Mammary microvascular endothelial cell (primary cell): Measurements from ENCODE around the gene LRRC8A. TPM values are rescaled to one million over a fixed set of nuclear protein-coding genes. Genes with fewer than 3 reads are reported as not detected.

Experiments
- total RNA-seq: library from RNA; depleted of rRNA; stranded (reverse); fragments of >200 nt; gene quantifications from 2 replicates; pipeline ENCODE4 v1.2.3, GENCODE V29; 2015

Gene LRRC8A
- 135 and 140 TPM in 2 replicates for total RNA-seq

GRCh38 chr9:128881884-128882676 lies at the start of gene LRRC8A, which contains the start of gene KYAT1:
LRRC8A (plus strand) TSS chr9:128882133; CDS start chr9:128907165, 25,032 bp downstream.
KYAT1 (minus strand) TSS chr9:128881950; CDS start chr9:128845405, 36,545 bp downstream.

DNA sequence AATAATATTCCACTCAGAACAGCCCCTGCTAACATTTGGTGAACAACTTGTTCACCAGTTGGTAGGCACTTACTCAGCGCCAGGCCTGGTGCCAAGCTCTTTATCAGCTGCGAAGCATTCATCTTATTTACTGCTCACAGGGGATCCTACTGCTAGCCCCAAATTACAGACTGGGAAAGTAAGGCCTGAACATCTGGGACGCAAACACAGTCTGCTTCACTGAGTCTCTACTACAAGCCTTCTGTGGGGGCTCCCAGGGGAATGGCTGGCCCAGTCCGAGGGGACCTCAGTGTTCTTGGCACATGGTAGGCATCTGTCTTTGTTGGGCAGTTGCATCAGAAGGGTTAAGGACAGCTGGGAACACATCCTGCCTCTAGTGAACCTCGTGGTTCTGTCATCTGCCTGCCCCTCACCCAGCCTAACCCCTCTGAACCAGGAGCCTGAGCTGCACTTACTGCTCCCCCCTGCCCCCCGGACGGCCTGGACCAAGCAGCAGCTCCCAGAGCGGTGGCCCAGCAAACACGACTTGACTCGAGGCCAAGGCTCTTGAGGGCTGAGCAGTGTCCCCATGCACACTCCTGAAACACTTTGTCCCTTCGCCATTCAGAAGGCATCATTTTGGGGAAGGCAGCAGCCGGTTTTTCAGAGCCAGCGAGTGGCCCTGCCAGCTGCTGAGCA lies 38.6 kb downstream of the LRRC8A start, which contains the start of gene PHYHD1:
TSS of gene PHYHD1 (plus strand) at position 602 of the 678 bp plus-strand sequence. CDS start 1,342 bp downstream, outside the sequence.

DNA sequence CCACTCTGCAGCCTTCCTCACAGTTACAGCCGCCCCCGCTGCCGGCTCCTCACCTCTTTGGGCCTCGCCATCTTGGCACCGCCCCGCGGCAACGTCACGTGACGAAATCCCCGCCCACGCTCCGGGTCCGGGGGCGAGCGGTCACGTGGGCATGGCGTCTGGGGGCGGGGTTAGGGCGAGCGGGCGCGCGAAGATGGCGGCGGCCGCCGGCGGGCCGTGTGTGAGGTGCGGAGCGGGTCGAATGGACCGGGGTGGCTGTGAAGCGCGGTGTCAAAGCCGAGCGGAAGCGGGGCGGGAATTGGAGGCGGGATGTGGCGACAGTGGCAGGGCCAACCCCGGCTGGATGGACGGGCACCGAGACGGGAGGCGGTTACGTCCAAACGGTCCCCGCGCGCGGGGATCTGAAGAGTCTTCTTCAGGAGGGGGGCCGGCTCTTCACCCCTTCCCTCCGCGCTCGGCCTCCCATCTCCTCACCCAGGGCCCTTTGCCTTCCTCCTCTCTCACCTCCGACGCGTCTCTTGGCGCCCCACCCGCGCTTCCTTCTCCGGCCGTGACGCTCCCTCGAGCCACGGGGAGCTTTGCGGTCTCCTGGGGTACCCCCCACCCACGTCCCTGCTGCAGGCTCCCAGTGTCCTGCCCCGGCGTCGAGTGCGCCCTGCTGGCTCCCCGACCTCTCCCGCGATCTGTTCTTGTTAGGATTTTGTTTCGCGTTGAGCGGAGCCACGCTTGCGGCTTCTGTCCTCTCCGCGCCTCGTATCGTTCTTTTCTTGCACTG lies 65.8 kb downstream of the LRRC8A start, which contains the start of the genes DOLK and NUP188:
TSS of gene DOLK (minus strand) at position 77 of the 775 bp plus-strand sequence. CDS start 300 bp downstream, outside the sequence.
TSS of gene NUP188 (plus strand) at position 173 of the 775 bp plus-strand sequence. CDS start at position 194, 21 bp downstream.

Other genes starting within 250 kb of the LRRC8A start
- gene DYNC2I2, start 225.3 kb upstream of the LRRC8A start, total RNA-seq = 101 and 114 TPM in 2 replicates
- gene SET, start 192.9 kb upstream of the LRRC8A start, total RNA-seq = 356 and 448 TPM in 2 replicates
- 29.7 and 33.2 TPM in 2 replicates for gene PKN3, start 179.6 kb upstream of the LRRC8A start, total RNA-seq
- gene ZDHHC12, start 158.0 kb upstream of the LRRC8A start, total RNA-seq = 101 and 114 TPM in 2 replicates
- 15.3 and 18.7 TPM in 2 replicates for gene ZER1, start 110.2 kb upstream of the LRRC8A start, total RNA-seq
- 17.9 and 26.0 TPM in 2 replicates for gene TBC1D13, start 94.9 kb upstream of the LRRC8A start, total RNA-seq
- gene ENDOG, start 63.6 kb upstream of the LRRC8A start, total RNA-seq = 26.9 and 33.5 TPM in 2 replicates
- 22.0 and 28.4 TPM in 2 replicates for gene SPOUT1, start 52.3 kb upstream of the LRRC8A start, total RNA-seq
- gene KYAT1, start 183 bp upstream of the LRRC8A start, total RNA-seq = 6.4 and 8.2 TPM in 2 replicates
- gene PHYHD1, start 38.8 kb downstream of the LRRC8A start, total RNA-seq = 0.15 TPM in 1 of 2 replicates, not detected in the other
- 35.5 and 37.8 TPM in 2 replicates for gene DOLK, start 65.5 kb downstream of the LRRC8A start, total RNA-seq
- gene NUP188, start 65.6 kb downstream of the LRRC8A start, total RNA-seq = 50.4 and 50.8 TPM in 2 replicates
- gene SH3GLB2, start 146.2 kb downstream of the LRRC8A start, total RNA-seq = 41.3 and 46.2 TPM in 2 replicates
- gene MIGA2, start 154.5 kb downstream of the LRRC8A start, total RNA-seq = 11.9 and 15.8 TPM in 2 replicates
- 15.7 and 18.9 TPM in 2 replicates for gene DOLPP1, start 199.0 kb downstream of the LRRC8A start, total RNA-seq
- 35.0 and 37.0 TPM in 2 replicates for gene CRAT, start 228.7 kb downstream of the LRRC8A start, total RNA-seq
- 118 and 121 TPM in 2 replicates for gene PTPA, start 229.3 kb downstream of the LRRC8A start, total RNA-seq